Measurements from ENCODE around the gene TSPAN10. TPM values are rescaled to one million over a fixed set of nuclear protein-coding genes. Genes with fewer than 3 reads are reported as not detected.

TSPAN10 gene
- total and polyA plus RNA-seq, 2 donors from 2014 or later: 1.9 to 2.1 TPM

GRCh38 chr17:81688616-81689015 is 51.6 kb downstream of the TSPAN10 start:
- no peaks in the 10 kb centered on the region for H3K9me3 ChIP-seq (ENCODE audit: control insufficient read depth in 2 of 3, insufficient read depth in 1 of 3, low read length in 3 of 3)
- H3K4me3 ChIP-seq (ENCODE audit: low read length in 3 of 3): no peak overlapping the region
- H3K27me3 ChIP-seq (ENCODE audit: control insufficient read depth, insufficient read depth, low read length): no peaks in the 10 kb centered on the region
- FAIRE-seq: no peak
- H3K9ac ChIP-seq (ENCODE audit: low read length in 3 of 3): no peak overlapping the region
- H3K27ac ChIP-seq (ENCODE audit: low read depth in 2 of 2, low read length in 2 of 2): no peak overlapping the region
- peaks cover 0 to 13% (median 11%) of the 10 kb centered on the region in 3 donors for H3K4me1 ChIP-seq (ENCODE audit: control insufficient read depth in 2 of 3, insufficient read depth in 2 of 3, low read depth in 1 of 3, low read length in 3 of 3)
- peaks cover 0 to 39% (median 25%) of the 10 kb centered on the region in 3 donors for H3K36me3 ChIP-seq (ENCODE audit: control insufficient read depth in 2 of 3, insufficient read depth in 3 of 3, low read length in 3 of 3)
- TF ChIP-seq, protein P1, sequence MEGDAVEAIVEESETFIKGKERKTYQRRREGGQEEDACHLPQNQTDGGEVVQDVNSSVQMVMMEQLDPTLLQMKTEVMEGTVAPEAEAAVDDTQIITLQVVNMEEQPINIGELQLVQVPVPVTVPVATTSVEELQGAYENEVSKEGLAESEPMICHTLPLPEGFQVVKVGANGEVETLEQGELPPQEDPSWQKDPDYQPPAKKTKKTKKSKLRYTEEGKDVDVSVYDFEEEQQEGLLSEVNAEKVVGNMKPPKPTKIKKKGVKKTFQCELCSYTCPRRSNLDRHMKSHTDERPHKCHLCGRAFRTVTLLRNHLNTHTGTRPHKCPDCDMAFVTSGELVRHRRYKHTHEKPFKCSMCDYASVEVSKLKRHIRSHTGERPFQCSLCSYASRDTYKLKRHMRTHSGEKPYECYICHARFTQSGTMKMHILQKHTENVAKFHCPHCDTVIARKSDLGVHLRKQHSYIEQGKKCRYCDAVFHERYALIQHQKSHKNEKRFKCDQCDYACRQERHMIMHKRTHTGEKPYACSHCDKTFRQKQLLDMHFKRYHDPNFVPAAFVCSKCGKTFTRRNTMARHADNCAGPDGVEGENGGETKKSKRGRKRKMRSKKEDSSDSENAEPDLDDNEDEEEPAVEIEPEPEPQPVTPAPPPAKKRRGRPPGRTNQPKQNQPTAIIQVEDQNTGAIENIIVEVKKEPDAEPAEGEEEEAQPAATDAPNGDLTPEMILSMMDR (IDR thresholded peaks at IDR 0.05; ENCODE audit: borderline replicate concordance, extremely low read depth, insufficient read depth): no peak
- DNase-seq: no peak
- intact Hi-C loops (cut with DNase I): no loop called here

DNA sequence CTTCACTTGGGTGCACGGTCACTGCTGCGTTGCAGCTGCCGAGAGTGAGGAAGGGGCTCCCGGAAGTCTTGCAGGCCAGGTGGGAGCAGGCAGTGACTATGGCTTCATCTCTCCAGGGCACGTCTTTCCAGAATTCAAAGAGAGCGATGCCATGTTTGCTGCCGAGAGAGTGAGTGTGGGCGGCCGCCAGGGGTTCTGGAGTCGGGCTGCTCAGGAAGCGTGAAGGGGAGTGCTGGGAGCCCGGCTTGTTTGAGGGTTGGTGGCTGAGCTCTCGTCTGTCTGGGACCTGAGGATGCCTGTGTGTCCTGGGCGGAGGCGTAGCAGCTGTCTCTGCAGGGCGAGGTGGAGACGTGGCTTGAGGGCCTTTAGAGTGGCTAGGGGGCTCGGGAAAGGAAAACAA is 53.1 kb downstream of the TSPAN10 start:
- TF ChIP-seq, protein P1 (IDR thresholded peaks at IDR 0.05; ENCODE audit: borderline replicate concordance, extremely low read depth, insufficient read depth): no peak
- H3K27ac ChIP-seq (ENCODE audit: low read depth in 2 of 2, low read length in 2 of 2): no peak overlapping the region
- H3K27me3 ChIP-seq (ENCODE audit: control insufficient read depth, insufficient read depth, low read length): no peaks in the 10 kb centered on the region
- no peak overlapping the region for H3K4me3 ChIP-seq (ENCODE audit: low read length in 3 of 3)
- H3K4me1 ChIP-seq (ENCODE audit: control insufficient read depth in 2 of 3, insufficient read depth in 2 of 3, low read depth in 1 of 3, low read length in 3 of 3): peaks cover 0 to 5% (median 4%) of the 10 kb centered on the region in 3 donors
- intact Hi-C loops (cut with DNase I): no loop called here
- no peak overlapping the region for H3K9ac ChIP-seq (ENCODE audit: low read length in 3 of 3)
- no peaks in the 10 kb centered on the region for H3K9me3 ChIP-seq (ENCODE audit: control insufficient read depth in 2 of 3, insufficient read depth in 1 of 3, low read length in 3 of 3)
- FAIRE-seq (no peak), DNase-seq (no peak)
- peaks cover 0 to 48% (median 32%) of the 10 kb centered on the region in 3 donors for H3K36me3 ChIP-seq (ENCODE audit: control insufficient read depth in 2 of 3, insufficient read depth in 3 of 3, low read length in 3 of 3)

DNA sequence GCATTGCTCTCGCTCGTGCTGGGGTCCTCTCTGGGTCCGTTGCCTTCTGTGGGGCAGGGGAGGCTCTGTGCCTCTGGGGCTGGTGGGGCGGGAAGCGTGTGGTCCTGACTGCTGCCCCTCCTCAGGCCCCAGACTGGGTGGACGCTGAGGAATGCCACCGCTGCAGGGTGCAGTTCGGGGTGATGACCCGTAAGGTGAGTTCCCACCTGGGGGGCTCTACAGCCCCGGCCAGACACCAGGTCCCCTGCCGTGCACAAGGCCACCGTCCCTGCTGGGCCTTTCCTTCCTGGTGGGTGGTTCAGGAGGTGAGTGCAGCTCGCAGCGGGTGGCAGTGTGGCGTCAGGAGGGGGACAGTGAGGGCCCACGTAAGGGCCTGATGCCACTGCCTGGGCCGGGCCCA is 53.6 kb downstream of the TSPAN10 start:
- FAIRE-seq: no peak
- Histone ChIP-seq H3K4me1 (ENCODE audit: control insufficient read depth in 2 of 3, insufficient read depth in 2 of 3, low read depth in 1 of 3, low read length in 3 of 3) (peaks cover 0 to 2% (median under 1%) of the 10 kb centered on the region in 3 donors), H3K27ac (ENCODE audit: low read depth in 2 of 2, low read length in 2 of 2) (no peak overlapping the region), H3K27me3 (ENCODE audit: control insufficient read depth, insufficient read depth, low read length) (no peaks in the 10 kb centered on the region), H3K9ac (ENCODE audit: low read length in 3 of 3) (no peak overlapping the region), H3K36me3 (ENCODE audit: control insufficient read depth in 2 of 3, insufficient read depth in 3 of 3, low read length in 3 of 3) (peaks cover 0 to 53% (median 33%) of the 10 kb centered on the region in 3 donors), H3K9me3 (ENCODE audit: control insufficient read depth in 2 of 3, insufficient read depth in 1 of 3, low read length in 3 of 3) (no peaks in the 10 kb centered on the region), H3K4me3 (ENCODE audit: low read length in 3 of 3) (no peak overlapping the region)
- TF ChIP-seq, protein P1 (IDR thresholded peaks at IDR 0.05; ENCODE audit: borderline replicate concordance, extremely low read depth, insufficient read depth): no peak
- intact Hi-C loops (cut with DNase I): no loop called here
- DNase-seq: no peak

GRCh38 chr17:81691196-81691595 is 54.2 kb downstream of the TSPAN10 start:
- no peak overlapping the region for H3K27ac ChIP-seq (ENCODE audit: low read depth in 2 of 2, low read length in 2 of 2)
- TF ChIP-seq, protein P1 (IDR thresholded peaks at IDR 0.05; ENCODE audit: borderline replicate concordance, extremely low read depth, insufficient read depth): no peak
- no peaks in the 10 kb centered on the region for H3K4me1 ChIP-seq (ENCODE audit: control insufficient read depth in 2 of 3, insufficient read depth in 2 of 3, low read depth in 1 of 3, low read length in 3 of 3)
- no peaks in the 10 kb centered on the region for H3K9me3 ChIP-seq (ENCODE audit: control insufficient read depth in 2 of 3, insufficient read depth in 1 of 3, low read length in 3 of 3)
- FAIRE-seq (no peak), DNase-seq (peak in 1 of 5 donors; percentile 71)
- no peak overlapping the region for H3K4me3 ChIP-seq (ENCODE audit: low read length in 3 of 3)
- no peak overlapping the region for H3K9ac ChIP-seq (ENCODE audit: low read length in 3 of 3)
- intact Hi-C loops (cut with DNase I): no loop called here
- no peaks in the 10 kb centered on the region for H3K27me3 ChIP-seq (ENCODE audit: control insufficient read depth, insufficient read depth, low read length)
- peaks cover 0 to 53% (median 35%) of the 10 kb centered on the region in 3 donors for H3K36me3 ChIP-seq (ENCODE audit: control insufficient read depth in 2 of 3, insufficient read depth in 3 of 3, low read length in 3 of 3)
